ENCODE results near the gene DNM1. TPM values are rescaled to one million over a fixed set of nuclear protein-coding genes. Genes with fewer than 3 reads are reported as not detected.

Gene DNM1
- total RNA-seq, 1 experiment from 2014 or later, result 3.9 TPM

DNA sequence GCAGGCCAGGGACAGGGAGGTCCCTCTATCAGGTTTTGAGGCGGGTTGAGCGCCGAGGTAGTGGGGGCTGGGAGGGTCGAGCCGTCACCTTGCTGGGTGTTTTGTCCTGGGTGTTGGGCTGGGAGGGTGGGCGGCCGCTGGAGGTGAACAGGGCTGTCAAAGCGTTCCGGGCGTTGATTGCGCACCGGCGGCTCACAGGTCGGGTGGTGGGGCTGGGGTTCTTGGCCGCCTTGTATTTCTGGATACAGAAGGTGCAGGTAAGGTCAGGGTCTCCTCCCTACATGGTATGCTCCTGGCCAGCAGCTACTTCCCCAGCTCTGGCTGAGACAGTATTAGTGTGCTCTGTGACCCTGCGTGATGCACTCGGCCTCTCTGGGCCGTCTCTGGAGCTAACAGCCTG lies 37.0 kb upstream of the DNM1 start:
- Histone ChIP-seq H3K9me3 (no peaks in the 10 kb centered on the region), H3K27me3 (replicated peaks; ENCODE audit: control insufficient read depth, insufficient read depth, low read length) (no peaks in the 10 kb centered on the region), H3K36me3 (ENCODE audit: control insufficient read depth, insufficient read depth, low read length) (peaks cover 2% of the 10 kb centered on the region), H3K4me3 (ENCODE audit: low read depth, low read length) (no peak overlapping the region), H3K4me1 (0 out of 2 replicates have a peak, but pooled peaks cover 2% of the 10 kb centered on the region)
- H3K27me3 Mint-ChIP-seq (ENCODE audit: insufficient read depth, unreplicated experiment), result no peaks in the 10 kb centered on the region
- H3K36me3 Mint-ChIP-seq (ENCODE audit: insufficient read depth, unreplicated experiment), result peaks cover 65% of the 10 kb centered on the region
- no peaks in the 10 kb centered on the region for H3K4me1 Mint-ChIP-seq (ENCODE audit: low read depth, unreplicated experiment)
- intact Hi-C loops (cut with micrococcal nuclease; ENCODE audit: unreplicated experiment), result no loop called here
- no peak for DNase-seq
- no peak overlapping the region for H3K27ac Mint-ChIP-seq (ENCODE audit: unreplicated experiment)
- ChIA-PET CTCF (no interaction called here), POLR2A (no interaction called here)
- H3K9me3 Mint-ChIP-seq (ENCODE audit: unreplicated experiment), result no peaks in the 10 kb centered on the region
- TF ChIP-seq, protein P1, sequence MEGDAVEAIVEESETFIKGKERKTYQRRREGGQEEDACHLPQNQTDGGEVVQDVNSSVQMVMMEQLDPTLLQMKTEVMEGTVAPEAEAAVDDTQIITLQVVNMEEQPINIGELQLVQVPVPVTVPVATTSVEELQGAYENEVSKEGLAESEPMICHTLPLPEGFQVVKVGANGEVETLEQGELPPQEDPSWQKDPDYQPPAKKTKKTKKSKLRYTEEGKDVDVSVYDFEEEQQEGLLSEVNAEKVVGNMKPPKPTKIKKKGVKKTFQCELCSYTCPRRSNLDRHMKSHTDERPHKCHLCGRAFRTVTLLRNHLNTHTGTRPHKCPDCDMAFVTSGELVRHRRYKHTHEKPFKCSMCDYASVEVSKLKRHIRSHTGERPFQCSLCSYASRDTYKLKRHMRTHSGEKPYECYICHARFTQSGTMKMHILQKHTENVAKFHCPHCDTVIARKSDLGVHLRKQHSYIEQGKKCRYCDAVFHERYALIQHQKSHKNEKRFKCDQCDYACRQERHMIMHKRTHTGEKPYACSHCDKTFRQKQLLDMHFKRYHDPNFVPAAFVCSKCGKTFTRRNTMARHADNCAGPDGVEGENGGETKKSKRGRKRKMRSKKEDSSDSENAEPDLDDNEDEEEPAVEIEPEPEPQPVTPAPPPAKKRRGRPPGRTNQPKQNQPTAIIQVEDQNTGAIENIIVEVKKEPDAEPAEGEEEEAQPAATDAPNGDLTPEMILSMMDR (IDR thresholded peaks at IDR 0.05; ENCODE audit: insufficient read depth in 1 of 2, low read depth in 1 of 2, low read length in 1 of 2, severe bottlenecking in 1 of 2, unreplicated experiment in 1 of 2), result no peak
- H3K4me3 Mint-ChIP-seq (ENCODE audit: unreplicated experiment), result no peak overlapping the region
- TSS peak; percentile 25 for BruUV-seq (replicated peaks)

GRCh38 chr9:128167209-128167608 lies 36.0 kb upstream of the DNM1 start:
- Mint-ChIP-seq H3K27ac (ENCODE audit: unreplicated experiment) (no peak overlapping the region), H3K27me3 (ENCODE audit: insufficient read depth, unreplicated experiment) (no peaks in the 10 kb centered on the region), H3K4me3 (ENCODE audit: unreplicated experiment) (no peak overlapping the region), H3K36me3 (ENCODE audit: insufficient read depth, unreplicated experiment) (peaks cover 69% of the 10 kb centered on the region), H3K4me1 (ENCODE audit: low read depth, unreplicated experiment) (no peaks in the 10 kb centered on the region), H3K9me3 (ENCODE audit: unreplicated experiment) (no peaks in the 10 kb centered on the region)
- ChIA-PET POLR2A (no interaction called here), CTCF (no interaction called here)
- intact Hi-C loops (cut with micrococcal nuclease; ENCODE audit: unreplicated experiment), result no loop called here
- Histone ChIP-seq H3K27me3 (replicated peaks; ENCODE audit: control insufficient read depth, insufficient read depth, low read length) (no peaks in the 10 kb centered on the region), H3K9me3 (no peaks in the 10 kb centered on the region), H3K4me1 (no peaks in the 10 kb centered on the region), H3K4me3 (ENCODE audit: low read depth, low read length) (no peak overlapping the region), H3K36me3 (ENCODE audit: control insufficient read depth, insufficient read depth, low read length) (peaks cover 2% of the 10 kb centered on the region)
- no peak for DNase-seq
- TF ChIP-seq, protein P1 (IDR thresholded peaks at IDR 0.05; ENCODE audit: insufficient read depth in 1 of 2, low read depth in 1 of 2, low read length in 1 of 2, severe bottlenecking in 1 of 2, unreplicated experiment in 1 of 2), result no peak
- BruUV-seq (replicated peaks), result no TSS peak

DNA sequence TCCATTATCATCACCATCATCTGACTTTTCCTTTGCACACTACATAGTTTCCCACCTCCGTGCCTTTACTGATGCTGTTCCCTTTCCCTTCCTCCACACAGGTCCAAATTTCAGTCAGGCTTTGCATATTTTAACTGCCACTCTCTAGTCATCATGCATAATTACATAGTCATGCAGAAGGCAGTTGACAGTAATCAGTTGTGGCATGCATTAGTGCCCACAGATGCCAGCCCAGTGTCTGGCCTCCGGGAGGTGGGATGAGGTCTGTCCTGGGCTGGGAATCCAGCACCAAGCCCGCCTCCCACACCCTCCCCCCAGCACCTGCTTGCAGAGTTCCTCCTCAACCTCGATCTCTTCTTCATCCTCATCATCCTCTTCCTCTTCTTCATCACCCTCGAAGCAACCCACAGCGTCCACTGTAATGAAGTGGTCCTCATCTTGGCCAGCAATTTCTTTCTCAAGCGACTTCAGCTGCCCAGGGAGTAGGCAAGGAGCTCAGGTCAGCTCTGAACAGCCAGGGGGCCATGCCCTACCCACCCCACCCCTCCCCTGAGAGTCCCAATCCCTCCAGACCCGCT lies 34.4 kb upstream of the DNM1 start:
- H3K4me3 Mint-ChIP-seq (ENCODE audit: unreplicated experiment), result no peak overlapping the region
- BruUV-seq (replicated peaks), result no TSS peak
- DNase-seq, result no peak
- TF ChIP-seq, protein P1 (IDR thresholded peaks at IDR 0.05; ENCODE audit: insufficient read depth in 1 of 2, low read depth in 1 of 2, low read length in 1 of 2, severe bottlenecking in 1 of 2, unreplicated experiment in 1 of 2), result no peak
- H3K4me1 Mint-ChIP-seq (ENCODE audit: low read depth, unreplicated experiment), result no peaks in the 10 kb centered on the region
- Histone ChIP-seq H3K27me3 (replicated peaks; ENCODE audit: control insufficient read depth, insufficient read depth, low read length) (no peaks in the 10 kb centered on the region), H3K36me3 (ENCODE audit: control insufficient read depth, insufficient read depth, low read length) (peaks cover 2% of the 10 kb centered on the region), H3K9me3 (no peaks in the 10 kb centered on the region), H3K4me1 (no peaks in the 10 kb centered on the region), H3K4me3 (ENCODE audit: low read depth, low read length) (no peak overlapping the region)
- H3K36me3 Mint-ChIP-seq (ENCODE audit: insufficient read depth, unreplicated experiment), result peaks cover 61% of the 10 kb centered on the region
- ChIA-PET POLR2A (interaction anchor here (0.6 to 1.2 kb wide), 2 partner anchors 9 to 50 kb away, joined by 3 to 5 read pairs; no protein-coding TSS in a partner anchor), CTCF (interaction anchor here (0.6 kb wide), 1 partner anchor 296 kb away, joined by 3 read pairs; no protein-coding TSS in a partner anchor)
- H3K27me3 Mint-ChIP-seq (ENCODE audit: insufficient read depth, unreplicated experiment), result no peaks in the 10 kb centered on the region
- H3K9me3 Mint-ChIP-seq (ENCODE audit: unreplicated experiment), result no peaks in the 10 kb centered on the region
- intact Hi-C loops (cut with micrococcal nuclease; ENCODE audit: unreplicated experiment), result no loop called here
- peak overlapping the region; percentile 60 for H3K27ac Mint-ChIP-seq (ENCODE audit: unreplicated experiment)

Measured in Caco-2 (cell line).